Left hindlimb (tissue), 1 donor: Measurements from ENCODE around the gene ZBTB8OS.
"Not testable (repeated sequence)": the region's sequence is repeated elsewhere in the genome, so short reads cannot be mapped to it uniquely, and the experiment has no call there.

Experiments used
- DNase-seq: peaks from one replicate; pipeline ENCODE4 v3.0.0-alpha.2; 2018

The ZBTB8OS gene

DNA sequence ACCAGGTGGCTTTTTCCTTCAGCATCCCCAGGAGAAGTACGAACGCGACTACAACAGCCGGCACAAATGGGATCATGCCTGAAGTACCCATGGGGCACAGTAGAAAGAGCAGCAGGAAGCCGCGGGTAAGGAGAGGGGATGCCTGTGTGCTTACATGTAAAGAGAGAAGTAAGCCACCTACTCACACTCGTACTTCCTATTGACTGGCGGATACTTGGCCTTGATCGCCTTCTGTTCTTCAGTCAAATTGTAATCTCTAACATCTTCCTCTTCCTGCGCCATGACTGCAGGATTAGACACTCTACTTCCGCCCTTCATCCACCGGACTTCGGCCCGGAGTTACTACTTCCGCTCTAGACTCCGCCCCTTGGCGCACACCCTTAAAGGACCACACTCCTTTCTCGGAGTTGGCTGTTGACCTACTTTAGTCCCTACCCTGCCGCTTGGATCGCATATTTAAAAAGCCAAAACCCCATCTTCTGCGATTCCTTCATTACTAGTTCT, at the start of gene ZBTB8OS:
Gene ZBTB8OS, minus strand, starts transcription at position 303 of the 504 bp plus-strand sequence. Its CDS starts 21 bp downstream, at position 282.
- peak; percentile 92 for DNase-seq

DNA sequence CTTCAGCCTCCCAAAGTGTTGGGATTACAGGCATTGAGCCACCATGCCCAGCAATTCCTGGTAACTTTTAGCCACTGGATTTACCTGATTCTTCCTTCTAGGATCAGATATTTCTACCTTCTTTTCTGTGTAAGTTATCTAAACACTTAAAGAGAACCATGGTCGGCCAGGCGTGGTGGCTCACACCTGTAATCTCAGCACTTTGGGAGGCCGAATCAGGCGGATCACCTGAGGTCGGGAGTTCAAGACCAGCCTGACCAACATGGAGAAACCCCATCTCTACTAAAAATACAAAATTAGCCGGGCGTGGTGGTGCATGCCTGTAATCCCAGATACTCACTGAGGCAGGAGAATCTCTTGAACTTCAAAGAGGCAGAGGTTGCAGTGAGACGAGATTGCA, 46.6 kb upstream of the ZBTB8OS start:
- not testable (repeated sequence) for DNase-seq

DNA sequence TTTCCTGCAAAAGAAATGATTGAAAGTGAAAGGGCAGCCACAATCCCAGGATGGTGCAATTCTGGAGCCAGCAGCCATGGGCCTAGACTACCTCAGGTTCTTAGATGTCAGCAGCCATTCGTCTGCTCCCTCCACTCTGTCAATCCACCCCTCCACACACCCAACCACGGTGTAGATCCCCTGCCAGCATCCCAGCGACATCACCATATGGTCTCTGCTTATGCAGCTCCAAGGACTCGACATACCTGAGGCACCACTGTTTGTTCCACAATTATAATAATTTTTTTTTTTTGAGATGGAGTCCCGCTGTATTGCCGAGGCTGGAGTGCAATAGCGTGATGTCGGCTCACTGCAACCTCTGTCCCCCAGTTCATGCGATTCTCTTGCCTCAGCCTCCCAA, 45.7 kb upstream of the ZBTB8OS start:
- DNase-seq, result no peak

DNA sequence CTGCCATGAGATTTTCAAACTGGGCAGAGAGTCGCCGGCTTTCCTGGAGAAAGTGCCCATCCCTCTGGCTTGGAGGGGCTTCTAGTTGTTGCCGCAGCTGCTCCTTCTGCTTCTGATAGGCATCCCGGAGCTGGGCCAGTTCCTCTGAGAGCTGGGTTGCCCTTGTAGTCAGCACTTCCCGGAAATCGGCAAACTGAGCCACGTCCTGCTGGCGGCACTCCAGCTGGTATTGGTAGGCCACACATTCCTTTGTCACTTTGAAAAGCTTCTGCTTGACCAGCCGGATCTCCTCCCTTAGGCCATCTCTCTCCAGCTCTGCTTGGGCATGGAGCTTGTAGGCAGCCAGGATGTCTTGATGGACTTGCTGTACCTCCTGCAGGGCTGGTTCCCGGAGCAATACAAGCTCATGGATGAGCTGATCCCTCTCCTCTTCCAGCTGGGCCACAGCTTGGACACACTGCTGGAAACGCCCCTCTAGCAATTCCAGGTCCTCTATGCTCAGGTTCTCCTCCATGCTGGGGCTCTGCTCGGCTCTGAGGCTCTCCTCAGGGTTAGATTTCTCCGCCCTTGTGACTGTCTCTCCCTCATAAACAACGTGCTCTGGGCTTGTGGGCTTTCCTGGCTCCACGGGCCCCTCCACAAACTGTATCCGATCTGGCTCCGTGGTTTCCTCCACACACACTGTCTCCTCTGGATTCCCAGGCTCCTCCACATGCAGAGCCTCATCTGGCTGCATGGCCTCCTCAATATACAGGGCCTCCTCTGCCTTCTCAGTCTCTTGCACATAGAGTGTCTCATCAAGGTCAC, 45.0 kb upstream of the ZBTB8OS start:
- peak; percentile 67 for DNase-seq

DNA sequence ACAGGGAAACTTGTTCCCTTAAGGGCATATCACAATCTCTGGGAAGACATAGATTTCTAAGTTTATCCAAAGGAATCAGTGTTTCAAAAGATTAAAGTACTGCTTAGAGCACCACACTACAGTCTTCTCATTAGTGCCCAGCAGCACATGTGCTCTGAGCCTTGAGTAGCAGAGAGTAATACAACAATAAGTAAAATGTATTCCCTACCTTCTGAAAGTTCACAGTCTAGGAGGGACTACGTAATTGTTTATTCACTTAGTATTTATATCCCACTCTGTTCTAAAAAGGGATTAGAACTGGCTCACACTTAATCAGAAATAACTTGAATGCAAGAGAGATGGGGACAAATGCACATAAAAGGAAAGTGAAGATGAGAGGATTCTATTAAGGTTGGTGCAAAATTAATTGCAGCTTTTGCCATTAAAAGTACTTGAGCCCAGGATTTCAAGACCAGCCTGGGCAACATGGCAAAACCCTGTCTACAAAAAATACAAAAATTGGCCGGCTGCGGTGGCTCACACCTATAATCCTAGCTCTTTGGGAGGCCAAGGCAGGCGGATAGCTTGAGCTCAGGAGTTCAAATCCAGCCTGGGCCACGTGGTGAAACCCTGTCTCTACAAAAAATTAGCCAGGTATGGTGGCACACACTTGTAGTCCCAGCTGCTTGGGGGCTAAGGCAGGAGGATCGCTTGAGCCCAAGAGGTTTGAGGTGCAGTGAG, 43.3 kb upstream of the ZBTB8OS start:
- DNase-seq, result no peak

GRCh38 chr1:32686387-32686786, 36.0 kb upstream of the ZBTB8OS start:
- DNase-seq, result no peak

DNA sequence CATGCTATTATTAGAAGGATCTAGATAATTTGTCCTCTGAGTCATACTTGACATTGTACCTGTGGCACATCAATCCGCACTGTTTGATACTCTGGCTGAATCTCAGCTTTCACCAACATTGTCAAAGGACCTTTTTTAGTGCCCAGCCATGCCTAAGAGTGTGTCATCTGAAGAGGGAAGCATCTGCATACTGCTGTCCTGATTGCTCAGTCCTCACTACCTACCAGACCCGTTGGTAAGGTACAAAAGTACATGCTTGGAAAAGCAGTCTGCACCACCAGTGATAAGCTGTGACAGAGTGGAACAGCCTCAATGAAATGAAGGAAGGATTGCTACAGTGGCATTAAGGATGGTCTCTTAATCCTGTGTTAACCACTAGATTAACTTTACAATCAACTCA, 35.1 kb upstream of the ZBTB8OS start:
- no peak for DNase-seq

- DNase-seq, result no peak
Measured at GRCh38 chr1:32684167-32684811, 33.9 kb upstream of the ZBTB8OS start.

- no peak for DNase-seq
Measured at GRCh38 chr1:32683397-32683796, 33.0 kb upstream of the ZBTB8OS start.

GRCh38 chr1:32681999-32682398, 31.6 kb upstream of the ZBTB8OS start:
- no peak for DNase-seq

- DNase-seq, result no peak
Measured at GRCh38 chr1:32681509-32681908, 31.2 kb upstream of the ZBTB8OS start.

DNA sequence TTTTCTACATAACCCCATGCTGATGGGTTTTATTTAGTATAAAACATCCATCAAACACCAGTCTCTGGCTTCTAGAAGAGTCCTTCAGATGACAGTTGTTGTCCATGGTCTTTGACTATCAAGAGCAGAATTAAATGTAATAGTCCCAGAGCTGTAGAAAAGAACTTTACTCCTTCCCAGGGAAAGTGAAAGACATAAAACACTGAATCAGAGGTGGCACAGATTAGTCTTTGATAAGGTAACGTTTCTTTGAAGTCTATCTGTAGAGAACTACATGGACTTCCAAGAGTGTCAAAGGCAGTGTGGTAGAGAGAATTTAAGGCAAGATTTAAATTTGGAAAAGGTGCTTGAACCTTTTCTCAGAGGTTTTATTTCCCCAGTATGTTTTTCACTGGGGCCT, 30.3 kb upstream of the ZBTB8OS start:
- DNase-seq, result no peak

DNA sequence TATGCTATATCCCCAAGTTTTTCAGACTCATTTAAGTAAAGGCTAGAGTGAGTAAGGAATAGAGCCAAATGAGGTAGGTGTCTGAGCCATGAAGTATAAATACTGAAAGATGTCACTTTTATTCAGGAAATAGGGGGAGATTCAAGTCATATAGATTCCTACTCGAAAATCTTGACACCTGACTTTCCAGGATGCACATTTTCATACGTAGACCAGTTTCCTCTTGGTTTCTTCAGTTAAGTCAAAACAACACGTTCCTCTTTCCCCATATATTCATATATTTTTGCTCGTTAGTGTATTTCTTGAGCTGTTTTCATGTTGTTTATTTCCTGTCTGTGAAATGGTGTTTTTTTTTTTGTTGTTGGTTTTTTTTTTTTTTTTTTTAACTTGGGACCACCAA, 29.6 kb upstream of the ZBTB8OS start:
- DNase-seq, result not testable (repeated sequence)

GRCh38 chr1:32676945-32677344, 26.6 kb upstream of the ZBTB8OS start:
- no peak for DNase-seq

- DNase-seq, result not testable (repeated sequence)
Measured at GRCh38 chr1:32668716-32669115, 18.4 kb upstream of the ZBTB8OS start.

GRCh38 chr1:32666901-32667566, 16.7 kb upstream of the ZBTB8OS start:
- no peak for DNase-seq

- DNase-seq, result no peak
Measured at GRCh38 chr1:32665915-32666314, 15.6 kb upstream of the ZBTB8OS start.

DNA sequence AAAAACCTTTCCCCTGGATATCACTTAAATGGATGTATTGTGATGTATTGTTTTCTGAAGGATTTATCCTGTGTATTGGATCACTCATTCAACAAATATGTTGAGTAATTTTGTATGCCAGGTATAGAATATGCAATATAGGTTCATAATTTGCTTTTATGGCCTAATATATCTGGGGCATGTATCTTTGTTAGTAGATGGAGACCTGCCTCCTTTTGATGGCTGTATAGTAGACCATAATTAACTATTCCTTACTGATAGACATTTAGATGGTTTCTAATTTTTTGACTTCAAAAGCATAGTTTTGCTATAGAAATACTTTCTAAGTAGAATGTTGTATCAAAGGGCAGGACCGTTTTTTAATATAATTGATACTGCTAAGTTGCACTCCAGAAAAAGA, 9.2 kb upstream of the ZBTB8OS start:
- no peak for DNase-seq

DNA sequence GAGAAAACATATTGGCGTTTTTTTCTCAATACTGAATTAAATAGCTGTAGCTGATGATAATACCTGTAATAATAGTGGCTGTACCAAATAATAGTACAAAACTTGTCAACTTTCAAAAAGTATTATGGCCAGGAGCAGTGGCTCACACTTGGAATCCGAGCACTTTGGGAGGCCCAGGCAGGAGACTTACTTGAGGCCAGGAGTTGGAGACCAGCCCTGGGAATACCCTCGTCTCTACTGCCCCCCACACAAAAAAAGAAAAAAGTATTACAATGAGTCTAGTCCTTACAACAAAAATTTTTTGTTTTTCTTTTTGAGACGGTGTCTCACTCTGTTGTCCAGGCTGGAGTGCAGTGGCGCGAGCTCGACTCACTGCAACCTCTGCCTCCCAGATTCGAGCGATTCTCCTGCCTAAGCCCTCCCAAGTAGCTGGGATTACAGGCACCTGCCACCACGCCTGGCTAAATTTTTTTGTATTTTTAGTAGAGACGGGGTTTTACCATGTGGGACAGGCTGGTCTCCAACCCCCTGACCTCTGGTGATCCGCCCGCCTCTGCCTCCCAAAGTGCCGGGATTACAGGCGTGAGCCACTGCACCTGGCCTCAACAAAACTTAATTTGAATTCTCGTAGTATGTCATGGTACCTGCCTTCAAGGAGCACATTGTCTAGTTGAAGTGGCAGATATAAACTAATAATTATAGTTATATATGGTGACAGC, 2.1 kb upstream of the ZBTB8OS start:
- DNase-seq, result no peak

DNA sequence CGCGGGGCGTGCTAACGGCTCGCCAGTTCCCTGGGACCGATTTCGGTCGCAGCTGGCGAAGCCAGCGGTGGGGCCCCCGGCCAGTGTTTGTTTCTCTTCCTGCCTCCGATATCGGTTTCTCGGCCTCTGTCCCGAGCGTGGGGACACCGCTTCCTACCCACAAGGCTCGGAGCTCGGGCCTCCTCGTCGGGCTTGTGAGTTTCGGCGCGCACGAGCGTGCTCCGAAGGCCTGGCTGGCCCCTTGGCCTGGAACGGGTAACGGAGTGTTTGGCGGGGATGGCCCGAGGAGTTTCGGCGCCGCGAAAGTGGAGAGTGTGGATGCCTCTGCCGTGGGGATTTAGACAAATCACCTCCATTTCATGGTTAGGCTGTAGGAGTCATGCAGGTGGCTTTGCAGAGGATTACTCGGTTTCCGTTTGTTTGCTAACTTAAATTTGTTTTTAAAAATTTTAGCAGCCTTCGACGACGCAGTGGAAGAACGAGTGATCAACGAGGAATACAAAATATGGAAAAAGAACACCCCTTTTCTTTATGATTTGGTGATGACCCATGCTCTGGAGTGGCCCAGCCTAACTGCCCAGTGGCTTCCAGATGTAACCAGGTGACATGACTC, 1.2 kb upstream of the ZBTB8OS start:
- DNase-seq, result no peak

DNA sequence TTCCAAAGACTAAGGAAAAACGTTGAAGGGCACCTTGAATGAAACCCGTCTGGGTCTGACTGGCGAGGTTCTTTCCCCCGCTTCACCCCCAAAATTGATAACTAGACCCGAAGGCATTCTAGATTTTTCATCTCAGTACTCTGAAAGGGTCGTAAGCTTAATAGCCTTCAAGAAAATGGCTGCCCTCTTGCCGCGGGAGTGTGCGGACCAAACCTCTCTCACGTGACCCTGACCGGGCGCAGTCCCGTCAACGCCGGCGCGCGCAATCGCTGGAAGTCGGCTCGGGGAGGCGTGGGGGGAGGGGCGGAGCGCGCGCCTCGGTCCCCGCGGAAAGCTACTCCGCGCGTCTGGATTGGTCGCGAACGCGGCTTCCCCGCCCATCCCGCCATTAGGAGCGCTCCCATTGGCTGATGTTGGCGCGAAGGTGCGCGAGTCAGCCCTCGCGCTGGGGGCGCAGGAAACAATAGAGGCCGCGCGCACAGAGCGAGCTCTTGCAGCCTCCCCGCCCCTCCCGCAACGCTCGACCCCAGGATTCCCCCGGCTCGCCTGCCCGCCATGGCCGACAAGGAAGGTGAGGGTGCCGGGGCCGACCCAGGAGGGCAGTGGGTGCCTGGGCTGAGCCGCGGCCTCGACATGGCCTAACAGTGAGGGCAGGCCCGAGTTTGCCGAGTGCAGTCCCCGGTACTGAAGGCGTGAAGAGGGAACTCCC, 556 bp upstream of the ZBTB8OS start, which contains the start of gene RBBP4:
Gene RBBP4, plus strand, starts transcription at position 457 of the 709 bp plus-strand sequence. Its CDS starts 99 bp downstream, at position 556.
- peak; percentile 99 for DNase-seq
